ENCODE measurements around the gene CAMK1D. TPM values are rescaled to one million over a fixed set of nuclear protein-coding genes. Genes with fewer than 3 reads are reported as not detected.
A peak's percentile ranks its signal among the peaks of the same experiment; 100 is the strongest.

The CAMK1D gene
- total and polyA plus RNA-seq, 2 experiments from 2014 or later = 4.6 to 7.2 TPM

- peak; percentile 93 for ATAC-seq
- Mint-ChIP-seq H3K9me3 (no peaks in the 10 kb centered on the region), H3K27ac (no peak overlapping the region)
These were observed 425.0 kb downstream of the CAMK1D start for GRCh38 chr10:12774204-12774894.

More at GRCh38 chr10:12774204-12774894, 425.0 kb downstream of the CAMK1D start:
- no peaks in the 10 kb centered on the region for H3K36me3 ChIP-seq (ENCODE audit: insufficient read depth)
- DNase-seq (ENCODE audit: low spot score) = peak; percentile 64
- H3K4me2 ChIP-seq = peak overlapping the region; percentile 27; the same call in 1 of the 2 replicates
- H3K4me3 ChIP-seq = no peak overlapping the region
- TF ChIP-seq JUNB (IDR thresholded peaks at IDR 0.05; ENCODE audit: unreplicated experiment) = no peak
- no peak for TF ChIP-seq CREB1 (CRISPR knock-in tag; IDR thresholded peaks at IDR 0.05; ENCODE audit: low read depth)
- no peak for TF ChIP-seq ZNF331 (CRISPR knock-in tag; IDR thresholded peaks at IDR 0.05; ENCODE audit: low read depth)
- no peak for TF ChIP-seq REST (IDR thresholded peaks at IDR 0.05; ENCODE audit: unreplicated experiment)
- no peak for TF ChIP-seq CTCF (conservative IDR thresholded peaks at IDR 0.05; ENCODE audit: low read depth in 2 of 2)
- no peak for TF ChIP-seq STAT1 (IDR thresholded peaks at IDR 0.05; ENCODE audit: unreplicated experiment)
- no peak for TF ChIP-seq ZNF114 (CRISPR knock-in tag; IDR thresholded peaks at IDR 0.05)
- TF ChIP-seq EZH2phosphoT487 (IDR thresholded peaks at IDR 0.05; ENCODE audit: unreplicated experiment) = no peak
- no peak for TF ChIP-seq EZH2 (IDR thresholded peaks at IDR 0.05; ENCODE audit: low read depth, unreplicated experiment)
- TF ChIP-seq ZNF462 (CRISPR knock-in tag; IDR thresholded peaks at IDR 0.05) = no peak
- no peak for TF ChIP-seq NANOG (IDR thresholded peaks at IDR 0.05; ENCODE audit: borderline replicate concordance)
- no peak for TF ChIP-seq ETS1 (IDR thresholded peaks at IDR 0.05)
- TF ChIP-seq POLR2AphosphoS5 (IDR thresholded peaks at IDR 0.05; ENCODE audit: low read depth) = no peak
- H3K9me2 ChIP-seq (ENCODE audit: insufficient read depth) = no peaks in the 10 kb centered on the region
- H4K20me1 ChIP-seq (replicated peaks; ENCODE audit: insufficient read depth) = no peaks in the 10 kb centered on the region
- peaks cover 10% of the 10 kb centered on the region for H3K36me3 Mint-ChIP-seq (ENCODE audit: low read depth)
- H2AFZ ChIP-seq = no peak overlapping the region
- H3K4me1 Mint-ChIP-seq = peaks cover 30% of the 10 kb centered on the region
- H3K79me2 ChIP-seq (replicated peaks; ENCODE audit: insufficient read depth) = no peaks in the 10 kb centered on the region
- H3F3A ChIP-seq (replicated peaks; ENCODE audit: low read depth) = no peaks in the 10 kb centered on the region
- no peak overlapping the region for H3K27ac ChIP-seq (ENCODE audit: low read depth)
- peaks cover 6% of the 10 kb centered on the region for H3K27me3 Mint-ChIP-seq (ENCODE audit: insufficient read depth, low read depth, poor library complexity)
- H3K27me3 ChIP-seq (ENCODE audit: insufficient read depth) = no peaks in the 10 kb centered on the region
- peaks cover 10% of the 10 kb centered on the region for H3K4me1 ChIP-seq (ENCODE audit: insufficient read depth)
- H3K4me3 Mint-ChIP-seq = peak overlapping the region; percentile 21; the same call in 2 of the 3 replicates
